ENCODE measurements around the gene CHSY3.

The CHSY3 gene

GRCh38 chr5:129935626-129936025, 31.4 kb downstream of the CHSY3 start:
- DNase-seq, result no peak
- H3K27me3 Mint-ChIP-seq (ENCODE audit: low read depth, poor library complexity), result no peaks in the 10 kb centered on the region
- H3K4me3 Mint-ChIP-seq, result no peak overlapping the region
- no peak overlapping the region for H3K27ac Mint-ChIP-seq
- peaks cover 20% of the 10 kb centered on the region for H3K36me3 Mint-ChIP-seq (ENCODE audit: low read depth)
- H3K9me3 Mint-ChIP-seq, result peaks cover 20% of the 10 kb centered on the region
- peaks cover 17% of the 10 kb centered on the region for H3K4me1 Mint-ChIP-seq
- TF ChIP-seq CTCF (IDR thresholded peaks at IDR 0.05), result no peak

- Mint-ChIP-seq H3K36me3 (ENCODE audit: low read depth) (peaks cover 20% of the 10 kb centered on the region), H3K27me3 (ENCODE audit: low read depth, poor library complexity) (no peaks in the 10 kb centered on the region), H3K27ac (no peak overlapping the region), H3K9me3 (peaks cover 20% of the 10 kb centered on the region), H3K4me1 (peaks cover 15% of the 10 kb centered on the region), H3K4me3 (no peak overlapping the region)
- TF ChIP-seq CTCF (IDR thresholded peaks at IDR 0.05), result no peak
- no peak for DNase-seq
Measured at GRCh38 chr5:129938077-129938476, 33.8 kb downstream of the CHSY3 start.

- DNase-seq, result no peak
- Mint-ChIP-seq H3K27ac (no peak overlapping the region), H3K4me3 (no peak overlapping the region), H3K4me1 (peaks cover 5% of the 10 kb centered on the region), H3K36me3 (ENCODE audit: low read depth) (peaks cover 2% of the 10 kb centered on the region), H3K9me3 (peaks cover under 1% of the 10 kb centered on the region), H3K27me3 (ENCODE audit: low read depth, poor library complexity) (no peaks in the 10 kb centered on the region)
- TF ChIP-seq CTCF (IDR thresholded peaks at IDR 0.05), result no peak
Measured at GRCh38 chr5:129943936-129944335, 39.7 kb downstream of the CHSY3 start.

- Mint-ChIP-seq H3K36me3 (ENCODE audit: low read depth) (no peaks in the 10 kb centered on the region), H3K4me3 (no peak overlapping the region), H3K9me3 (no peaks in the 10 kb centered on the region), H3K4me1 (peaks cover 5% of the 10 kb centered on the region), H3K27me3 (ENCODE audit: low read depth, poor library complexity) (no peaks in the 10 kb centered on the region), H3K27ac (no peak overlapping the region)
- DNase-seq, result no peak
- no peak for TF ChIP-seq CTCF (IDR thresholded peaks at IDR 0.05)
Measured at GRCh38 chr5:129945028-129945427, 40.8 kb downstream of the CHSY3 start.

- Mint-ChIP-seq H3K36me3 (ENCODE audit: low read depth) (no peaks in the 10 kb centered on the region), H3K4me3 (no peak overlapping the region), H3K27me3 (ENCODE audit: low read depth, poor library complexity) (peaks cover 2% of the 10 kb centered on the region), H3K9me3 (no peaks in the 10 kb centered on the region), H3K27ac (no peak overlapping the region), H3K4me1 (peaks cover 8% of the 10 kb centered on the region)
- no peak for TF ChIP-seq CTCF (IDR thresholded peaks at IDR 0.05)
- no peak for DNase-seq
Measured at GRCh38 chr5:129945774-129946270, 41.6 kb downstream of the CHSY3 start.

GRCh38 chr5:129951039-129951438, 46.8 kb downstream of the CHSY3 start:
- Mint-ChIP-seq H3K4me3 (no peak overlapping the region), H3K27me3 (ENCODE audit: low read depth, poor library complexity) (peaks cover 2% of the 10 kb centered on the region), H3K36me3 (ENCODE audit: low read depth) (no peaks in the 10 kb centered on the region), H3K27ac (no peak overlapping the region), H3K4me1 (peaks cover 8% of the 10 kb centered on the region), H3K9me3 (peaks cover 22% of the 10 kb centered on the region)
- no peak for DNase-seq
- TF ChIP-seq CTCF (IDR thresholded peaks at IDR 0.05), result no peak
